Gastrocnemius medialis (tissue), 4 donors: ENCODE measurements around the gene DYRK1A.

Source experiments
- CTCF ChIP-seq, 5 experiments: fragments of 450-650 bp in 3 of 5; fragments of 200-600 bp in 2 of 5; sonication (generic) in 2 of 5; IDR thresholded peaks in 4 of 5; conservative IDR thresholded peaks in 1 of 5; 1 replicate in 4 of 5; 2 replicates in 1 of 5; pipeline ENCODE4 v1.5.1; 2016 to 2019; ENCODE audit warnings: antibody characterized with exemption in 5 of 5, mild to moderate bottlenecking in 3 of 5, moderate library complexity in 3 of 5
- POLR2A ChIP-seq, 2 donors: fragments of 450-650 bp; IDR thresholded peaks; one replicate each; pipeline ENCODE4 v1.6.1; 2017; ENCODE audit warnings: antibody characterized with exemption in 2 of 2, mild to moderate bottlenecking in 2 of 2, moderate library complexity in 2 of 2

- no peak for TF ChIP-seq POLR2A (IDR thresholded peaks at IDR 0.05)
- no peak for TF ChIP-seq CTCF (IDR thresholded peaks at IDR 0.05 in 4 of 5, conservative IDR thresholded peaks at IDR 0.05 in 1 of 5)
Measured at GRCh38 chr21:37502947-37503346, 136.4 kb downstream of the DYRK1A start.
